HL-60 (cell line): ENCODE measurements around the gene CCSER1.
"Not testable (repeated sequence)": the region's sequence is repeated elsewhere in the genome, so short reads cannot be mapped to it uniquely, and the experiment has no call there.

Experiments used
- DNase-seq, 2 experiments: peaks; one replicate each; pipeline ENCODE4 v3.0.0-alpha.2; 2010 to 2020; ENCODE audit warnings: low read depth in 1 of 2, low spot score in 1 of 2
- H3K27ac ChIP-seq: fragments of 250-450 bp; sonication (Bioruptor Pico); replicated peaks from 2 replicates; pipeline ENCODE4 v1.5.1; 2020; ENCODE audit warnings: mild to moderate bottlenecking, moderate library complexity
- H3K27me3 ChIP-seq: fragments of 250-450 bp; sonication (Bioruptor Pico); 2 replicates; pipeline ENCODE4 v1.5.1; 2021; ENCODE audit warnings: mild to moderate bottlenecking, moderate library complexity; ENCODE audit not compliant: insufficient read depth, poor library complexity, severe bottlenecking
- H3K4me3 ChIP-seq: replicated peaks from 2 replicates; pipeline ENCODE4 v1.5.1; 2011; ENCODE audit warnings: mild to moderate bottlenecking, control low read depth, low read length; ENCODE audit not compliant: insufficient read depth
- GABPA ChIP-seq: IDR thresholded peaks from 2 replicates; pipeline ENCODE4 v1.6.1; 2012; ENCODE audit warnings: low read depth
- POLR2AphosphoS5 ChIP-seq: IDR thresholded peaks from 2 replicates; pipeline ENCODE4 v1.6.1; 2012; ENCODE audit warnings: low read depth
- SPI1 ChIP-seq: IDR thresholded peaks from 2 replicates; pipeline ENCODE4 v1.6.1; 2012; ENCODE audit warnings: low read depth, mild to moderate bottlenecking, borderline replicate concordance
- TF ChIP-seq, protein P1 (sequence below): IDR thresholded peaks from 2 replicates; pipeline ENCODE4 v1.6.1; 2012; ENCODE audit warnings: low read depth; ENCODE audit not compliant: insufficient replicate concordance
- TF ChIP-seq, protein P2 (sequence below): IDR thresholded peaks from one replicate; pipeline ENCODE4 v1.5.1; 2011; ENCODE audit warnings: low read length, control low read depth, inconsistent platforms; ENCODE audit not compliant: insufficient read depth

CCSER1 gene

GRCh38 chr4:90476019-90476418 is 348.8 kb downstream of the CCSER1 start:
- no peak for DNase-seq
- Histone ChIP-seq H3K27ac (no peak overlapping the region), H3K27me3 (no peaks in the 10 kb centered on the region), H3K4me3 (no peak overlapping the region)
- TF ChIP-seq SPI1 (no peak), GABPA (no peak), POLR2AphosphoS5 (no peak)
- TF ChIP-seq, protein P1, sequence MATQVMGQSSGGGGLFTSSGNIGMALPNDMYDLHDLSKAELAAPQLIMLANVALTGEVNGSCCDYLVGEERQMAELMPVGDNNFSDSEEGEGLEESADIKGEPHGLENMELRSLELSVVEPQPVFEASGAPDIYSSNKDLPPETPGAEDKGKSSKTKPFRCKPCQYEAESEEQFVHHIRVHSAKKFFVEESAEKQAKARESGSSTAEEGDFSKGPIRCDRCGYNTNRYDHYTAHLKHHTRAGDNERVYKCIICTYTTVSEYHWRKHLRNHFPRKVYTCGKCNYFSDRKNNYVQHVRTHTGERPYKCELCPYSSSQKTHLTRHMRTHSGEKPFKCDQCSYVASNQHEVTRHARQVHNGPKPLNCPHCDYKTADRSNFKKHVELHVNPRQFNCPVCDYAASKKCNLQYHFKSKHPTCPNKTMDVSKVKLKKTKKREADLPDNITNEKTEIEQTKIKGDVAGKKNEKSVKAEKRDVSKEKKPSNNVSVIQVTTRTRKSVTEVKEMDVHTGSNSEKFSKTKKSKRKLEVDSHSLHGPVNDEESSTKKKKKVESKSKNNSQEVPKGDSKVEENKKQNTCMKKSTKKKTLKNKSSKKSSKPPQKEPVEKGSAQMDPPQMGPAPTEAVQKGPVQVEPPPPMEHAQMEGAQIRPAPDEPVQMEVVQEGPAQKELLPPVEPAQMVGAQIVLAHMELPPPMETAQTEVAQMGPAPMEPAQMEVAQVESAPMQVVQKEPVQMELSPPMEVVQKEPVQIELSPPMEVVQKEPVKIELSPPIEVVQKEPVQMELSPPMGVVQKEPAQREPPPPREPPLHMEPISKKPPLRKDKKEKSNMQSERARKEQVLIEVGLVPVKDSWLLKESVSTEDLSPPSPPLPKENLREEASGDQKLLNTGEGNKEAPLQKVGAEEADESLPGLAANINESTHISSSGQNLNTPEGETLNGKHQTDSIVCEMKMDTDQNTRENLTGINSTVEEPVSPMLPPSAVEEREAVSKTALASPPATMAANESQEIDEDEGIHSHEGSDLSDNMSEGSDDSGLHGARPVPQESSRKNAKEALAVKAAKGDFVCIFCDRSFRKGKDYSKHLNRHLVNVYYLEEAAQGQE = no peak
- TF ChIP-seq, protein P2, sequence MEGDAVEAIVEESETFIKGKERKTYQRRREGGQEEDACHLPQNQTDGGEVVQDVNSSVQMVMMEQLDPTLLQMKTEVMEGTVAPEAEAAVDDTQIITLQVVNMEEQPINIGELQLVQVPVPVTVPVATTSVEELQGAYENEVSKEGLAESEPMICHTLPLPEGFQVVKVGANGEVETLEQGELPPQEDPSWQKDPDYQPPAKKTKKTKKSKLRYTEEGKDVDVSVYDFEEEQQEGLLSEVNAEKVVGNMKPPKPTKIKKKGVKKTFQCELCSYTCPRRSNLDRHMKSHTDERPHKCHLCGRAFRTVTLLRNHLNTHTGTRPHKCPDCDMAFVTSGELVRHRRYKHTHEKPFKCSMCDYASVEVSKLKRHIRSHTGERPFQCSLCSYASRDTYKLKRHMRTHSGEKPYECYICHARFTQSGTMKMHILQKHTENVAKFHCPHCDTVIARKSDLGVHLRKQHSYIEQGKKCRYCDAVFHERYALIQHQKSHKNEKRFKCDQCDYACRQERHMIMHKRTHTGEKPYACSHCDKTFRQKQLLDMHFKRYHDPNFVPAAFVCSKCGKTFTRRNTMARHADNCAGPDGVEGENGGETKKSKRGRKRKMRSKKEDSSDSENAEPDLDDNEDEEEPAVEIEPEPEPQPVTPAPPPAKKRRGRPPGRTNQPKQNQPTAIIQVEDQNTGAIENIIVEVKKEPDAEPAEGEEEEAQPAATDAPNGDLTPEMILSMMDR = no peak

DNA sequence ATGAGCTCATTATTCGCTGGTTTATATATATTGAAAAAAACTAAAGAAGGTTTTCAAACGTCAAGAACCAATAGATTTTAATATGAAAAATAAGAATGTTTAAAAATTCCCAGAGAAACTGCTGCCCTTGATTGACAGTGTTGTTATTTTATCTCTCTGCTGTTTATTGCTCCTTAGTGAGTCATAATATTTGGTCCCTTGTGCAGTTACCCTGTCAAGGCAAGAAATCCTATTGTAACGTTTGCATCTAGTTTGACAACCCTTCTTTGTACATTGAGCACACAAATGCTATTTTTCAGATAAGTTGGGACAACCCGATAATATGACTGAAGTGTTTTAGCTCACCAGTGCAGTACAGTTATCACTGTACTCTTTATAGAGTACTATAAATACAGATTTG is 349.4 kb downstream of the CCSER1 start:
- no peak for DNase-seq
- no peaks in the 10 kb centered on the region for H3K27me3 ChIP-seq
- H3K27ac ChIP-seq = no peak overlapping the region
- H3K4me3 ChIP-seq = no peak overlapping the region
- no peak for TF ChIP-seq SPI1
- TF ChIP-seq, protein P2 = no peak
- TF ChIP-seq, protein P1 = no peak
- TF ChIP-seq POLR2AphosphoS5 = no peak
- no peak for TF ChIP-seq GABPA

DNA sequence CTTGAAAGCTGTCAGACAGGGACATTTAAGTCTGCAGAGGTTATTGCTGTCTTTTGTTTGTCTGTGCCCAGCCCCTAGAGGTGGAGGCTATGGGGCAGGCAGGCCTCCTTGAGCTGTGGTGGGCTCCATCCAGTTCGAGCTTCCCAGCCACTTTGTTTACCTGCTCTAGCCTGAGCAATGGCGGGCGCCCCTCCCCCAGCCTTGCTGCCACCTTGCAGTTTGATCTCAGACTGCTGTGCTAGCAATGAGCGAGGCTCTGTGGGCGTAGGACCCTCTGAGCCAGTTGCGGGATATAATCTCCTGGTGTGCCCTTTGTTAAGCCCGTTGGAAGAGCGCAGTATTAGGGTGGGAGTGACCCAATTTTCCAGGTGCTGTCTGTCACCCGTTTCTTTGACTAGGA is 357.7 kb downstream of the CCSER1 start:
- not testable (repeated sequence) for DNase-seq, H3K4me3 ChIP-seq, H3K27me3 ChIP-seq, H3K27ac ChIP-seq

DNA sequence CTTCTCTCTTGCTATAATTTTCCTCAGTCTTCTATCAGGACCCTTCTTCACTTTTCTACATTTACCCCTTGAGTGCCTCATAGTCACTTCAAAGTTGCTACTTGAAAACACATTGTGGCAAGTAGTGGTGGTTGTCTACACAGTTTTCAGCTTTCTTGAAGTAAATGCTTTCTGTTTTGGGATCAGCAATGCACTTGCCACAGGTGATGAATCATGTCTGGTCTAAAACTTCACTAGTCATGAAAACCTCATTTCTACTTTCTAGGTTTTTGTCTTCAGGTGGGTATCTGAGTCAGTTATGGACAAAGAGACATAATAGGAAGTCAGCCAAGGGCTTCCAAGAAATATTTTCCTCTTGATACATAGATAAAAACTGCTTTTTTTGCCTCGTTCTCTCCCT is 359.2 kb downstream of the CCSER1 start:
- Histone ChIP-seq H3K27ac (no peak overlapping the region), H3K4me3 (no peak overlapping the region), H3K27me3 (no peaks in the 10 kb centered on the region)
- TF ChIP-seq, protein P2 = no peak
- TF ChIP-seq POLR2AphosphoS5 (no peak), GABPA (no peak), SPI1 (no peak)
- TF ChIP-seq, protein P1 = no peak
- no peak for DNase-seq
